Germinal center (tissue), 1 donor: ENCODE results near the gene CPT1C.
"Not testable (repeated sequence)": the region's sequence is repeated elsewhere in the genome, so short reads cannot be mapped to it uniquely, and the experiment has no call there.

Experiments used
- DNase-seq: peaks from one replicate; pipeline ENCODE4 v3.0.0; 2012; ENCODE audit warnings: mixed read lengths, low spot score

The CPT1C gene

DNA sequence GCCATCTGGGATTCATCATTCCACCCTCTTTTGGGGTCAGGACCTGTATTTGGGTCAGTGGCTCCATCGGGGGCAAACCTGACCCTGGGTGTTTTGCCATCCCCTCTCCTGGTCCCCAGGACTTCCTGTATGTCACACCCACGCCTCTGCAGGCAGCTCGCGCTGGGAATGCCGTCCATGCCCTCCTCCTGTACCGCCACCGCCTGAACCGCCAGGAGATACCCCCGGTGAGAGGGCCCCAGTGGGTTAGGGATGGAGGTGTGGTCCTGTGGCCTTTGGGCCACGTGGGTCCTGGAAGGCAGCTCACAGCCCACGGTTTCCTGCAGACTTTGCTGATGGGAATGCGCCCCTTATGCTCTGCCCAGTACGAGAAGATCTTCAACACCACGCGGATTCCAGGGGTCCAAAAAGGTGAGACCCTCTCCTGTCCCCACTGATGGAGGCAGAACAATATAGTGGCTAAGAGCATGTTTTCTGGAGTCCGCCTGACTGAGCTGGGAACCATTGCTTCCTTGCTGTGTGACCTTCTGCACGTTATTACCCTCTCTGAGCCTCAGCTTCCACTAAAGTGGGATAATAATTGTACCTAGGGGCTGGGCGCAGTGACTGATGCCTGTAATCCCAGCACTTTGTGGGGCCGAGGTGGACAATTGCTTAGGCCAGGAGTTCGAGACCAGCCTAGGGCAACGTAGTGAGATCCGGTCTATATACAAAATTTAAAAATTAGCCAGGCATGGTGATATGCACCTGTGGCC is 14.1 kb downstream of the CPT1C start:
- no peak for DNase-seq

- DNase-seq = no peak
Observed at GRCh38 chr19:49705919-49706318, 15.0 kb downstream of the CPT1C start.

DNA sequence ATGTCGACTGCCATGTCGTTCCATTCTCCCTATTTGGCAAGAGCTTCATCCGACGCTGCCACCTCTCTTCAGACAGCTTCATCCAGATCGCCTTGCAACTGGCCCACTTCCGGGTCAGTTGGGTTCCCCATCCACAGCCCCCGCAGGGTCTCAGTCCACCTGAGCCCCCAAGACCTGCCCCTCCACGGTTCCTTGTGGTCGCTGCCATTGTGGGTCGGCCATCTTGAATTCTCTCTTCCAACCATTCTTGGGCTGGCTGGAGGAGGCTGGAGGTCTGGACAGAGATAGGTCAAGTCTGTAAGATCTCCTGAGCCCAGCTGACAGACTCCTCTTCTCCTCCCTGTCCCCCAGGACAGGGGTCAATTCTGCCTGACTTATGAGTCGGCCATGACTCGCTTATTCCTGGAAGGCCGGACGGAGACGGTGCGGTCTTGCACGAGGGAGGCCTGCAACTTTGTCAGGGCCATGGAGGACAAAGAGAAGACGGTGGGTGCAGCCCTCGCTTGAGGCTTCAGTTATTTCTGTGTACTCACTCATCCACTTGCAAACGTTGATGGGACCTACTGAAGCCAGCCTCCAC is 19.5 kb downstream of the CPT1C start:
- DNase-seq = no peak

DNA sequence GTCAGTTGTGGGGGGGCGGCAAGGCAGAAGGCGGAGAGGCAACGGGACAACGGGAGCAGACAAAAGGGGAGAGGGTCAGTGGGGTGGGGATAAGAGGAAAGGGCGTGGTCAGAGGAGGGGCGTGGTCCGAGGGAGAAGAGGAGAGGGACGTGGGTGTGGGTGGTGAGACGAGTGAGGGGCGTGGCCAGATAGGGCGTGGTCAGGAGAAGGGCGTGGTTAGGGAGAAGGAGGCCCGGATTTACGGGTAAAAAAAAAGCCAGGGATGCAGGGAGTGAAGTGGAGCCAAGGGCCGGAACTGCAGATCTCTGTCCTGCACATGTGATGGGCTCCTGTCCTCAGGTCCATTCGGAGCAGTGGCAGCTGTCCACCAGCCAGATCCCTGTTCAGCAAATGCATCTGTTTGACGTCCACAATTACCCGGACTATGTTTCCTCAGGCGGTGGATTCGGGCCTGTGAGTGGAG is 21.5 kb downstream of the CPT1C start:
- no peak for DNase-seq

DNA sequence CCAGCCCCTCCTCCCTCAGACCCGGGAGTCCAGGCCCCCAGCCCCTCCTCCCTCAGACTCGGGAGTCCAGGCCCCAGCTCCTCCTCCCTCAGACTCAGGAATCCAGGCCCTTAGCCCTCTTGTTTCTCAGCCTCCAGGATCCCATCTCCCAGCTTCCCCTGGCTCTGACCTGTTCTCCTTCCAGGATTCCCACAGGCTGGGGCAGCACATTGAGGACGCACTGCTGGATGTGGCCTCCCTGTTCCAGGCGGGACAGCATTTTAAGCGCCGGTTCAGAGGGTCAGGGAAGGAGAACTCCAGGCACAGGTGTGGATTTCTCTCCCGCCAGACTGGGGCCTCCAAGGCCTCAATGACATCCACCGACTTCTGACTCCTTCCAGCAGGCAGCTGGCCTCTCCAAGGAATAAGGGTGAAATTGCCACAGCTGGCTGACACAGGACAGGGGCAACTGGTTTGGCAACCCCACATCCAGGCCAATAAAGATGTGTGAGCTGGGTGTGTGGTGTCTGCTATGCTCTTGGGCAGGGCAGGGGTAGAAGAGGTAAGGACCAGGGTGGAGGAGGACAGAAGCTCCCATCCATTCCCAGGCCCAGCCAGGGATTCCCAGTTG is 22.4 kb downstream of the CPT1C start:
- no peak for DNase-seq

- no peak for DNase-seq
Observed at GRCh38 chr19:49716154-49716553, 25.2 kb downstream of the CPT1C start.

GRCh38 chr19:49718511-49718910 is 27.6 kb downstream of the CPT1C start:
- DNase-seq = no peak

- DNase-seq = no peak
Observed at GRCh38 chr19:49718991-49719390, 28.1 kb downstream of the CPT1C start.

DNA sequence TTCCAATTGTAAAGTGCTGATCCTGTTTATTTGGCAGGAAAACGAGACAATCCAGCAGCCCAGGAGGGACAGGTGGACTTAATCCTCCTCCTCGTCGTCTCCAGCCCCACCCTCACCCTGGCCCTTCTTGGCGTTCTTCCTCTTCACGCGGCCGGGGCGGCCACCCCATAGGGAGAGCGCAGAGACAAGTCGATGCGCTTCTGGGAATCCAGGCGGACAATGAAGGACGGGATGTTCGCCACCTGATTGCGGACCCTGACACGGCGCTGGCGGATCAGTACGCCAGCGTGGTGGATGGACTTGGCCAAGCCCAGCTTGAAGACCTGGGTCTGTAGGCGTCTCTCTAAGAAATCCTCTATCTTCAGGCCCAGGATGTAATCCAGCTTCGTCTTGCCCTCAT is 28.5 kb downstream of the CPT1C start:
- not testable (repeated sequence) for DNase-seq

GRCh38 chr19:49727217-49728030 is 36.5 kb downstream of the CPT1C start:
- DNase-seq = no peak

- DNase-seq = no peak
Observed at GRCh38 chr19:49730166-49730565, 39.2 kb downstream of the CPT1C start.

DNA sequence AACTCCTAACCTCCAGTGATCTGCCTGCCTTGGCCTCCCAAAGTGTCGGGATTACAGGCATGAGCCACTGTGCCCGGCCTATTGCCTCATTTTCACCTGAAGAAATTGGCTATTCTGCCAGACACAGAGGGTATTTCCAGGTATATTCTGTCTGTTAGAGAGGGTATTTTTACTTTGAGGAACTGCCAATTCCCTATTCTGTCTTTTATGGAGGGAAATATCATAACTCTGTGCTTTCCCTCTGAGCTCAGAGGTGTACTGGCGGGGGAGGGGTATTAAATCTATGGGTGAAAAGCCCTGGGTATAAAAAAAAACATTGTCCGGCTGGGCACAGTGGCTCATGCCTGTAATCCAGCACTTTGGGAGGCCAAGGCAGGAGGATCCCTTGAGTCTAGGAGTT is 47.4 kb downstream of the CPT1C start:
- no peak for DNase-seq

GRCh38 chr19:49739098-49739497 is 48.2 kb downstream of the CPT1C start:
- DNase-seq = no peak

DNA sequence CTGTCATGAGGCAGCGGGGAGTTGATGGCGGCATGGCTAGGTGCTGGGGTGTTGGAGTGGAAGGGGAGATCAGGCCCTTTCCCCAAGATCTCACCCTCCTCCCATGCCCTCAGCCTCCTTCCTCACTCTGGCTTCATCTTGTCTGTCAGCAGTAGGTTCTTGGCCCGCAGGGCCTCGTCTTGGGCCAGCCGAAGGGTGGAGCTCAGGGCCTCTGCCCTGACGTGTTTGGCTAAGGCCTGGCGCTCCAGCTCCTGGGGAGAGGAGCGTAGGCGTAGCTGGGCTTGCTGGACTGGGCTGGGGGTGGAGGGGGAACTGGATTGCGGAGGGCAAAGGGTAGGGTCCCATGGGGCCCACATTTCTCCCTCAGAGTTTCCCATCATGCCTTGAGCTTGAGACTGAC is 49.0 kb downstream of the CPT1C start:
- no peak for DNase-seq

- DNase-seq = no peak
Observed at GRCh38 chr19:49741210-49741844, 50.4 kb downstream of the CPT1C start.

DNA sequence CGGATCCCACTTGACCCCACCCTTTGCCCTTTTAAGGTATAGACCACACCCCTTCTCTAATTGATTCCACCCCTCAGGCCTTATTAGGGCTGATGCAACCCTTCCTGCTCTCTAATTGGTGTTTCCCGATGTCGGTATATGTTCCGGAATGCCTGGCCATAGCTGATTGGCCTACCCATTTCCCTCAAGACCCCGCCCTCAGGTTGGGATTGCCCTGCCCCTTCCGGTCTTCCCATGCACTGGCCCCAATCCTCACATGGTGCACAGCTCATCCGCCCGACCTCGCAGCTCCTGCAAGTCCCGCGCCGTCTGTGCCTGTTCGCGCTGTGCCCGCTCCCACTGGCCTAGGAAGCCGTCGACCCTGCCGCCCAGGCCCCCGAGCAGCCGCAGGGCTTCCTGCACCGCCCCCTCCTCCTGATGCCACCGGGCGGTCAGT is 54.0 kb downstream of the CPT1C start:
- DNase-seq = no peak

- peak; percentile 87 for DNase-seq
Observed at GRCh38 chr19:49746206-49746958, 55.5 kb downstream of the CPT1C start.

DNA sequence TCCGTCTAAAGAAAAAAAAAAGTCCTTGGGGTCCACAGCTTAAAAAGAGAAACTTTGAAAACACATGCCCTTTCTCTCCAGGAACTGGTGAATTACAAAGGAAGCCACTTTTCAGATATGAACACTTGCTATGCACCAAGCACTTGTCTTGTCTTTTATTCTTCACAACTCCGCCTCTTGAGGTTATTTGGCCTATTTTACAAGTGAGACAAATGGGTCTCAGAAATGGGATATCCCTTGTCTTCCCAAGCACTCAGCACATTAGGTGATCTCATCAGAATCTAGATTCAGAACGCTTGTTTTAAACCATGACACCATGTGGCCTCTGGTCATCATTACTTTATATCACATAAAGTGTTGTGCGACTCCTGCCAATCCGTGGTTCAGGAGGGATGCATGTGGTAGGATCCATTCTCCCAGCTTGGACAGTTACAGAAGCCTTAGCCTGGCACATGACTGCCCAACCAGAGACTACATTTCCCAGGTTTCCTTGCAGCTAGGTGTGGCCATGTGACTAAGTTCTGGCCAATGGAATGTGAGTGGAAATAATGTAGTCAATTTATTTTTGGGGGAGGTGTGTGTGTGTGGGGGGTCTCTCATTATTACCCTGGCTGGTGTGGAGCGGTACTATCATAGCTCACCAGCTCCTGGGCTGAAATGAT is 58.3 kb downstream of the CPT1C start:
- DNase-seq = no peak

DNA sequence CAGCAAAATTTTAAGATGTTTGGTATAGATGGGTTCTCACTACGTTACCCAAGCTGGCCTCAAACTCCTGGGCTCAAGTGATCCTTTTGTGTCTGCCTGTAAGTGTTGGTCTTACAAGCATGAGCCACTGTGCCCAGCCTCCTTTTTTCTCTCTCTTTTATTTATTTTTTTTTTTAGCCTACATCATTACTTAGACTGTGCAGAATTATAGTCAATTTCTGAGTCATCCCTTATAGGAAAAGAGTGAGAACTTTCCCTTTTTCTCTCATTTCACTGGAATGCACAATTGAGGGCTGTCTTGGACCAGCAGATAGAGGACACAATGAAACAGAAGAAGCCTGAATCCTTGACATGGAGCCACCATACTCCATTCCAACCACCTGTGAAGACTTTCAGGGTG is 58.9 kb downstream of the CPT1C start:
- no peak for DNase-seq

- DNase-seq = no peak
Observed at GRCh38 chr19:49752701-49753100, 61.8 kb downstream of the CPT1C start.

DNA sequence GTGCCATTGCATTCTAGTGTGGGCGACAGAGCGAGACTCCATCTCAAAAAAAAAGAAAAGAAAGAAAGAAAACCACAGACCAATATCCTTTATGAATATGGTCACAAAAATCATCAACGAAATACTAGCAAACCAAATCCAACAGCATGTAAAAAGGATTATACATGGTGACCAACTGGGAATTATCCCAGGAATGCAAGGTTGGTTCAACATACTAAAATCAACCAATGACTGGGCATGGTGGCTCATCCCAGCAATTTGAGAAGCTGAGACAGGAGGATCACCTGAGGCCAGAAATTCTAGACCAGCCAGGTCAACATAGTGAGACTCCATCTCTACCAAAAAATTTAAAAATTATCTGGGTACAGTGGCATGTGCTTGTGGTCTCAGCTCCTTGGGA is 65.0 kb downstream of the CPT1C start:
- no peak for DNase-seq
